SK-N-MC (cell line): ENCODE measurements around the gene DSG1.

Source experiments
- DNase-seq: peaks from one replicate; pipeline ENCODE4 v3.0.0-alpha.2; 2011; ENCODE audit warnings: low read depth, low spot score
- H3K27ac ChIP-seq: fragments of 200-600 bp; sonication (generic); 2 replicates; pipeline ENCODE4 v1.5.1; 2016; ENCODE audit warnings: mixed run types
- H3K36me3 ChIP-seq: fragments of 200-600 bp; sonication (generic); 2 replicates; pipeline ENCODE4 v1.6.1; 2017; ENCODE audit warnings: antibody characterized with exemption, low read length, mixed read lengths; ENCODE audit not compliant: insufficient read depth
- H3K4me3 ChIP-seq: fragments of 200-600 bp; sonication (generic); 2 replicates; pipeline ENCODE4 v1.5.1; 2016
- H3K9ac ChIP-seq: fragments of 200-600 bp; sonication (generic); 2 replicates; pipeline ENCODE4 v1.8.0; 2017; ENCODE audit warnings: mixed run types, mixed read lengths; ENCODE audit not compliant: insufficient read length
- H3K9me3 ChIP-seq: fragments of 200-600 bp; sonication (generic); 2 replicates; pipeline ENCODE4 v1.6.1; 2017; ENCODE audit warnings: low read depth, mild to moderate bottlenecking, antibody characterized with exemption, low read length, moderate library complexity, mixed read lengths
- EZH2 ChIP-seq: fragments of 200-600 bp; sonication (generic); IDR thresholded peaks from one replicate; pipeline ENCODE4 v1.6.1; 2017; ENCODE audit warnings: antibody characterized with exemption
- FOXP2 ChIP-seq: optimal IDR thresholded peaks from 2 replicates; pipeline ENCODE3; 2011; ENCODE audit warnings: mild to moderate bottlenecking, moderate library complexity; ENCODE audit not compliant: insufficient read depth; ENCODE audit errors: extremely low read length, control extremely low read depth
- POLR2AphosphoS5 ChIP-seq: IDR thresholded peaks from 2 replicates; pipeline ENCODE4 v1.6.1; 2012; ENCODE audit warnings: mild to moderate bottlenecking, low read depth, low read length, borderline replicate concordance

DSG1 gene

GRCh38 chr18:31369478-31369877, 51.5 kb downstream of the DSG1 start:
- H3K4me3 ChIP-seq, result no peak overlapping the region
- no peaks in the 10 kb centered on the region for H3K36me3 ChIP-seq
- H3K27ac ChIP-seq, result no peak overlapping the region
- DNase-seq, result no peak
- TF ChIP-seq EZH2 (no peak), POLR2AphosphoS5 (no peak), FOXP2 (no peak)
- H3K9me3 ChIP-seq, result no peaks in the 10 kb centered on the region
- H3K9ac ChIP-seq, result no peak overlapping the region

- DNase-seq, result no peak
- Histone ChIP-seq H3K27ac (no peak overlapping the region), H3K4me3 (no peak overlapping the region)
These were observed 54.0 kb downstream of the DSG1 start for GRCh38 chr18:31371989-31372388.

GRCh38 chr18:31373641-31374040, 55.7 kb downstream of the DSG1 start:
- no peak for TF ChIP-seq POLR2AphosphoS5
- no peak for TF ChIP-seq FOXP2
- TF ChIP-seq EZH2, result no peak
- no peaks in the 10 kb centered on the region for H3K9me3 ChIP-seq
- H3K36me3 ChIP-seq, result no peaks in the 10 kb centered on the region
- H3K4me3 ChIP-seq, result no peak overlapping the region
- DNase-seq, result no peak
- no peak overlapping the region for H3K9ac ChIP-seq
- H3K27ac ChIP-seq, result no peak overlapping the region

More at GRCh38 chr18:31371989-31372388, 54.0 kb downstream of the DSG1 start:
- Histone ChIP-seq H3K9ac (no peak overlapping the region), H3K36me3 (no peaks in the 10 kb centered on the region), H3K9me3 (no peaks in the 10 kb centered on the region)
- TF ChIP-seq EZH2 (no peak), POLR2AphosphoS5 (no peak), FOXP2 (no peak)

- no peaks in the 10 kb centered on the region for H3K9me3 ChIP-seq
- TF ChIP-seq EZH2, result no peak
- no peak for TF ChIP-seq POLR2AphosphoS5
- TF ChIP-seq FOXP2, result no peak
- no peak within 1 kb of the TSS for H3K9ac ChIP-seq
- DNase-seq, result no peak
- no peaks in the 10 kb centered on the region for H3K36me3 ChIP-seq
- no peak within 1 kb of the TSS for H3K27ac ChIP-seq
- no peak within 1 kb of the TSS for H3K4me3 ChIP-seq
These were observed 58.5 kb downstream of the DSG1 start, which contains the start of gene DSG4 for GRCh38 chr18:31376477-31376876. Gene DSG4 (plus strand): TSS chr18:31376777. CDS start chr18:31376912, 135 bp downstream.

GRCh38 chr18:31380912-31381311, 63.0 kb downstream of the DSG1 start:
- H3K36me3 ChIP-seq, result no peaks in the 10 kb centered on the region
- H3K9ac ChIP-seq, result no peak overlapping the region
- H3K9me3 ChIP-seq, result no peaks in the 10 kb centered on the region
- DNase-seq, result no peak
- H3K27ac ChIP-seq, result no peak overlapping the region
- no peak overlapping the region for H3K4me3 ChIP-seq
- no peak for TF ChIP-seq EZH2
- no peak for TF ChIP-seq FOXP2
- TF ChIP-seq POLR2AphosphoS5, result no peak

- TF ChIP-seq FOXP2, result no peak
- no peaks in the 10 kb centered on the region for H3K9me3 ChIP-seq
- no peak for DNase-seq
- no peaks in the 10 kb centered on the region for H3K36me3 ChIP-seq
- no peak overlapping the region for H3K9ac ChIP-seq
- no peak overlapping the region for H3K4me3 ChIP-seq
- H3K27ac ChIP-seq, result no peak overlapping the region
These were observed 64.1 kb downstream of the DSG1 start for GRCh38 chr18:31382107-31382506.

GRCh38 chr18:31386741-31387140, 68.8 kb downstream of the DSG1 start:
- H3K9me3 ChIP-seq, result no peaks in the 10 kb centered on the region
- H3K36me3 ChIP-seq, result no peaks in the 10 kb centered on the region
- no peak overlapping the region for H3K4me3 ChIP-seq
- DNase-seq, result no peak
- TF ChIP-seq FOXP2, result no peak
- TF ChIP-seq POLR2AphosphoS5, result no peak
- TF ChIP-seq EZH2, result no peak
- no peak overlapping the region for H3K9ac ChIP-seq
- H3K27ac ChIP-seq, result no peak overlapping the region

GRCh38 chr18:31393286-31393685, 75.3 kb downstream of the DSG1 start:
- Histone ChIP-seq H3K4me3 (no peak overlapping the region), H3K36me3 (no peaks in the 10 kb centered on the region), H3K9me3 (no peaks in the 10 kb centered on the region), H3K9ac (no peak overlapping the region), H3K27ac (no peak overlapping the region)
- DNase-seq, result no peak
- TF ChIP-seq FOXP2, result no peak

- no peak overlapping the region for H3K27ac ChIP-seq
These were observed 79.0 kb downstream of the DSG1 start for GRCh38 chr18:31396796-31397612.

More at GRCh38 chr18:31396796-31397612, 79.0 kb downstream of the DSG1 start:
- no peaks in the 10 kb centered on the region for H3K36me3 ChIP-seq
- TF ChIP-seq EZH2 (no peak), FOXP2 (no peak), POLR2AphosphoS5 (no peak)
- no peaks in the 10 kb centered on the region for H3K9me3 ChIP-seq
- no peak for DNase-seq
- no peak overlapping the region for H3K4me3 ChIP-seq
- no peak overlapping the region for H3K9ac ChIP-seq
